Panc1 (cell line): ENCODE data around the gene DYNLT1. TPM values are rescaled to one million over a fixed set of nuclear protein-coding genes. Genes with fewer than 3 reads are reported as not detected.
"Not testable (repeated sequence)": the region's sequence is repeated elsewhere in the genome, so short reads cannot be mapped to it uniquely, and the experiment has no call there.

ENCODE experiments used
- ATAC-seq: fragments of 200-7000 bp; cut with Tn5 transposase; 2 replicates; pipeline ENCODE4 v1.9.1; 2020; ENCODE audit warnings: mild to moderate bottlenecking, moderate library complexity
- BruUV-seq: library from RNA; stranded (reverse); fragments of 400-500 nt; replicated peaks from 2 replicates; lab custom pipeline; 2021; lab: Mats Ljungman, UMichigan
- CTCF ChIA-PET: fragments of 300-600 bp; sonication (Branson Sonifier 250); formaldehyde crosslinking; loops from one replicate; lab custom pipeline; 2022; ENCODE audit warnings: antibody characterized with exemption; lab: Charles Lee
- POLR2A ChIA-PET: fragments of 300-600 bp; sonication (Branson Sonifier 250); formaldehyde crosslinking; loops from one replicate; lab custom pipeline; 2022; ENCODE audit warnings: antibody characterized with exemption; lab: Charles Lee
- DNase-seq: peaks from one replicate; pipeline ENCODE4 v3.0.0-alpha.2; 2010; ENCODE audit warnings: low read depth, low spot score
- H3K27ac ChIP-seq: 2 replicates; pipeline ENCODE4 v1.5.1; 2011; ENCODE audit warnings: mild to moderate bottlenecking, low read length, inconsistent platforms
- H3K27me3 ChIP-seq: fragments of 200-500 bp; sonication (Bioruptor generic); 2 replicates; pipeline ENCODE4 v1.6.0; 2014; ENCODE audit warnings: low read length, inconsistent platforms; ENCODE audit not compliant: control insufficient read depth, insufficient read depth
- H3K36me3 ChIP-seq: fragments of 200-500 bp; sonication (Bioruptor generic); 2 replicates; pipeline ENCODE4 v1.5.1; 2014; ENCODE audit warnings: inconsistent platforms, mild to moderate bottlenecking, low read length, moderate library complexity; ENCODE audit not compliant: control insufficient read depth, insufficient read depth
- H3K4me1 ChIP-seq: 2 replicates; pipeline ENCODE4 v1.5.1; 2011; ENCODE audit warnings: inconsistent platforms, mild to moderate bottlenecking, low read length, moderate library complexity; ENCODE audit not compliant: control insufficient read depth, insufficient read depth
- H3K4me3 ChIP-seq, 2 experiments: 2 replicates each; pipeline ENCODE4 v1.5.1; 2011 to 2012; ENCODE audit warnings: low read depth in 2 of 2, low read length in 2 of 2, mild to moderate bottlenecking in 2 of 2, inconsistent platforms in 1 of 2, moderate library complexity in 1 of 2
- H3K9me3 ChIP-seq: fragments of 200-500 bp; sonication (Bioruptor generic); 2 replicates; pipeline ENCODE4 v1.5.1; 2014; ENCODE audit warnings: low read depth, mild to moderate bottlenecking, inconsistent platforms, low read length, moderate library complexity; ENCODE audit not compliant: control insufficient read depth, insufficient read depth
- CTCF ChIP-seq: fragments of 450-650 bp; IDR thresholded peaks from 2 replicates; pipeline ENCODE4 v1.5.1; 2017; ENCODE audit warnings: mild to moderate bottlenecking
- POLR2AphosphoS5 ChIP-seq: IDR thresholded peaks from 2 replicates; pipeline ENCODE4 v1.6.1; 2012; ENCODE audit warnings: mild to moderate bottlenecking, low read depth, low read length, moderate library complexity
- REST ChIP-seq, 2 experiments: IDR thresholded peaks; 2 replicates each; pipeline ENCODE4 v1.6.1; 2011 to 2012; ENCODE audit warnings: low read depth in 2 of 2, control low read depth in 1 of 2, low read length in 1 of 2, mild to moderate bottlenecking in 1 of 2, moderate library complexity in 1 of 2; ENCODE audit not compliant: insufficient read depth in 1 of 2
- SIN3A ChIP-seq: IDR thresholded peaks from 2 replicates; pipeline ENCODE4 v1.6.1; 2012; ENCODE audit warnings: low read depth, mild to moderate bottlenecking, low read length, moderate library complexity, borderline replicate concordance; ENCODE audit not compliant: insufficient read depth
- TCF7L2 ChIP-seq: IDR thresholded peaks from 2 replicates; pipeline ENCODE4 v1.6.1; 2011; ENCODE audit warnings: mild to moderate bottlenecking, low read depth, low read length, inconsistent platforms
- in situ Hi-C: cut with HindIII; loops from 2 replicates; pipeline ENCODE4 v1.10.0; 2016; ENCODE audit warnings: low sequenced_read_pairs, low pct_unique_long_range_greater_than_20kb
- intact Hi-C: fragments of 100-400 bp; cut with micrococcal nuclease; formaldehyde crosslinking; loops from one replicate; pipeline ENCODE4 v1.10.0; 2022; ENCODE audit not compliant: unreplicated experiment
- total RNA-seq: library from RNA; stranded (reverse); gene quantifications from one replicate; pipeline ENCODE4 v1.2.1, GENCODE V29; 2021; ENCODE audit not compliant: unreplicated experiment

DYNLT1 gene
- total RNA-seq, 1 experiment from 2014 or later, result 137 TPM

GRCh38 chr6:158680015-158680414 lies 35.5 kb upstream of the DYNLT1 start:
- in situ Hi-C loops (no loop called here), intact Hi-C loops (no loop called here)
- Histone ChIP-seq H3K4me1 (no peaks in the 10 kb centered on the region; the same call in 1 of the 2 replicates), H3K4me3 (no peak overlapping the region), H3K27ac (no peak overlapping the region), H3K9me3 (no peaks in the 10 kb centered on the region), H3K36me3 (no peaks in the 10 kb centered on the region), H3K27me3 (no peaks in the 10 kb centered on the region)
- no TSS peak for BruUV-seq
- ATAC-seq (no peak), DNase-seq (no peak)
- CTCF ChIA-PET, result interaction anchor here (0.6 kb wide), 1 partner anchor 11 kb away, joined by 4 read pairs; no protein-coding TSS in a partner anchor
- no peak for TF ChIP-seq POLR2AphosphoS5
- TF ChIP-seq TCF7L2, result no peak
- POLR2A ChIA-PET, result interaction anchor here (0.6 kb wide), 1 partner anchor 38 kb away, joined by 3 read pairs; no protein-coding TSS in a partner anchor

- in situ Hi-C loops, result no loop called here
- POLR2A ChIA-PET, result no interaction called here
- no peak for ATAC-seq
- Histone ChIP-seq H3K9me3 (no peaks in the 10 kb centered on the region), H3K27me3 (no peaks in the 10 kb centered on the region), H3K27ac (no peak overlapping the region), H3K4me3 (no peak overlapping the region), H3K36me3 (no peaks in the 10 kb centered on the region), H3K4me1 (no peaks in the 10 kb centered on the region; the same call in 1 of the 2 replicates)
- intact Hi-C loops, result no loop called here
- DNase-seq, result no peak
- no TSS peak for BruUV-seq
- CTCF ChIA-PET, result no interaction called here
- TF ChIP-seq TCF7L2 (no peak), CTCF (no peak), SIN3A (no peak), POLR2AphosphoS5 (no peak), REST (IDR thresholded peaks at IDR 0.05; ENCODE audit: insufficient read depth in 1 of 2, low read depth in 2 of 2, low read length in 1 of 2) (no peak)
These were observed 33.5 kb upstream of the DYNLT1 start for GRCh38 chr6:158677906-158678578.

- POLR2A ChIA-PET, BruUV-seq, CTCF ChIA-PET, H3K27me3 ChIP-seq, H3K9me3 ChIP-seq, H3K36me3 ChIP-seq, ATAC-seq, H3K27ac ChIP-seq, in situ Hi-C loops, H3K4me3 ChIP-seq, H3K4me1 ChIP-seq, DNase-seq, intact Hi-C loops: not testable (repeated sequence)
These were observed 32.6 kb upstream of the DYNLT1 start for GRCh38 chr6:158677094-158677493.
